SIG-M5 treated with dmso at 0.1 percent for 504 hours (cell line): ENCODE results near the gene NISCH.
A peak's percentile ranks its signal among the peaks of the same experiment; 100 is the strongest.

Experiments
- DNase-seq: peaks from one replicate; lab custom pipeline; 2025; ENCODE audit not compliant: unreplicated experiment; lab: John Stamatoyannopoulos, UW

NISCH gene

GRCh38 chr3:52455283-52456168 is at the start of gene NISCH:
NISCH (plus strand) TSS chr3:52455604; CDS start chr3:52455642, 38 bp downstream.
- DNase-seq = peak; percentile 72

- DNase-seq = no peak
Observed at GRCh38 chr3:52406231-52406661, 49.2 kb upstream of the NISCH start.

GRCh38 chr3:52406791-52407510 is 48.5 kb upstream of the NISCH start:
- DNase-seq = no peak

GRCh38 chr3:52407779-52408178 is 47.6 kb upstream of the NISCH start:
- DNase-seq = no peak

- DNase-seq = no peak
Observed at GRCh38 chr3:52408466-52408865, 46.9 kb upstream of the NISCH start.

- no peak for DNase-seq
Observed at GRCh38 chr3:52415800-52416199, 39.6 kb upstream of the NISCH start.

- DNase-seq = no peak
Observed at GRCh38 chr3:52420388-52420787, 35.0 kb upstream of the NISCH start.

- DNase-seq = no peak
Observed at GRCh38 chr3:52422669-52423068, 32.7 kb upstream of the NISCH start.

GRCh38 chr3:52423173-52423572 is 32.2 kb upstream of the NISCH start:
- no peak for DNase-seq

- peak; percentile 79 for DNase-seq
Observed at GRCh38 chr3:52428151-52429005, 27.0 kb upstream of the NISCH start.

- DNase-seq = no peak
Observed at GRCh38 chr3:52429031-52429430, 26.4 kb upstream of the NISCH start.

- no peak for DNase-seq
Observed at GRCh38 chr3:52429779-52430415, 25.5 kb upstream of the NISCH start.

GRCh38 chr3:52430416-52430810 is 25.0 kb upstream of the NISCH start:
- DNase-seq = no peak

- DNase-seq = no peak
Observed at GRCh38 chr3:52431459-52432223, 23.8 kb upstream of the NISCH start.

GRCh38 chr3:52432225-52432624 is 23.2 kb upstream of the NISCH start:
- DNase-seq = no peak

- no peak for DNase-seq
Observed at GRCh38 chr3:52432691-52433141, 22.7 kb upstream of the NISCH start.

GRCh38 chr3:52433328-52433995 is 21.9 kb upstream of the NISCH start:
- DNase-seq = no peak

GRCh38 chr3:52433996-52434479 is 21.4 kb upstream of the NISCH start:
- no peak for DNase-seq

- DNase-seq = no peak
Observed at GRCh38 chr3:52434491-52435115, 20.8 kb upstream of the NISCH start.
